ENCODE measurements around the gene RGSL1. TPM values are rescaled to one million over a fixed set of nuclear protein-coding genes. Genes with fewer than 3 reads are reported as not detected.
A peak's percentile ranks its signal among the peaks of the same experiment; 100 is the strongest.

Gene RGSL1
- total RNA-seq, 5 donors from 2014 or later (not counting 1 experiment from before 2014, with no cell fraction given): not detected

DNA sequence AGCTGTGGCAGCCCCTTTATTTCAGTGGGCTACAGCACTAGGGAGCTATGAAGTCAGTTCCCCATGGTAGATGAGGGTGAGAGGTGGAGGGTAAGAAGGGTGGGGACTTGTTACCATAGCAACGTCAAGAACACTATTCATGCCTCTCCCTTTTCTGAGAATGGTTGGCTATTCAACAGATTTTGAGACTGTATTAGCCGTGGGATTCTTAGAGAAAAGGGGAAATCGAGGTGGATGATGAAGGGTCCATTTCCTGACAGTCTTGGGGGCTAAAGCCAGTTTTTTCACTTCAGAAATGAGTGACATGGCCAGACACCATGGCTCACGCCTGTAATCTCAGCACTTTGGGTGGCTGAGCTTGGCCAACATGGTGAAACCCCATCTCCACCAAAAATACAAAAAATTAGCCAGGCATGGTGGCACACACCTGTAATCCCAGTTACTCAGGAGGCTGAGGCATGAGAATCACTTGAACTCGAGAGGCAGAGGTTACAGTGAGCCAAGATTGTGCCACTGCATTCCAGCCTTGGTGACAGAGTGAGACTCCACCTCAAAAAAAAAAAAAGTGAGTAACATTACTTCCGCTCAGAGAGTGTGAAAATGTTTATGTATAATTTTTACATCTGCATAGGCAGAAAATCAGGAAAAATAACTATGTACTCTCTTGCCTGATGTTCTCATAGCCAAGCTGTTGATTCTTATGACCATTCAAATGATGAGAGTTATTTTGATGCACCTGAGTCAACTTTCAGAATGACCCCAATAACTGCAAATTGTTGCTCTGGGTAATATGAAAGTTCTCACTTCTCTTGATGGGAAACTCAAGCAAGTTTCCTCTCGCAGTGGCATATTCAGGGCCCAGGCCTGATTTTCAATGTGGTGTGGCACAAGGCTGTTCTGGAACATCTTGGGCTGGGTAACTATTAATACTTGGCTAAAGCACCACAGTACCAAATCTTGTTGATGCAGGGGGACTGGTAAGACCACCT lies 23.2 kb upstream of the RGSL1 start:
- Histone ChIP-seq H3K36me3 (ENCODE audit: control insufficient read depth in 2 of 2, extremely low read depth in 1 of 2, insufficient read depth in 1 of 2, low read length in 1 of 2) (no peaks in the 10 kb centered on the region), H3K27ac (ENCODE audit: low read length) (peak overlapping the region; percentile 64), H3K4me3 (ENCODE audit: control insufficient read depth in 1 of 2, extremely low read depth in 1 of 2, low read length in 1 of 2) (no peak overlapping the region), H3K27me3 (replicated peaks in 1 of 2; ENCODE audit: control insufficient read depth in 2 of 2, extremely low read depth in 1 of 2, insufficient read depth in 2 of 2, low read length in 1 of 2) (peaks cover 0 to 3% of the 10 kb centered on the region in 2 experiments), H3K9me3 (no peaks in the 10 kb centered on the region), H3K4me1 (ENCODE audit: control insufficient read depth in 1 of 2, extremely low read depth in 1 of 2, insufficient read depth in 2 of 2, low read length in 2 of 2) (peaks cover 4 to 27% of the 10 kb centered on the region in 2 experiments)
- POLR2A ChIA-PET: no interaction called here
- Mint-ChIP-seq H3K27me3 (peaks cover 2 to 11% of the 10 kb centered on the region in 2 donors), H3K4me3 (no peak overlapping the region), H3K36me3 (no peaks in the 10 kb centered on the region), H3K27ac (no peak overlapping the region), H3K9me3 (no peaks in the 10 kb centered on the region), H3K4me1 (peaks cover 13 to 22% (median 14%) of the 10 kb centered on the region in 3 donors)
- CTCF ChIA-PET: interaction anchor here in 1 of 2 donors (0.6 kb wide), 1 partner anchor 363 kb away, joined by 3 read pairs; no protein-coding TSS in a partner anchor
- 60% methylated on average over 1 of the region's 7 CpGs for WGBS (ENCODE audit: insufficient coverage)
- peak in 1 of 35 experiments; percentile 14 for DNase-seq
- ATAC-seq (replicated peaks in 1 of 4): no peak

GRCh38 chr1:182428043-182428442 lies 21.9 kb upstream of the RGSL1 start:
- H3K4me3 Mint-ChIP-seq: no peak overlapping the region

DNA sequence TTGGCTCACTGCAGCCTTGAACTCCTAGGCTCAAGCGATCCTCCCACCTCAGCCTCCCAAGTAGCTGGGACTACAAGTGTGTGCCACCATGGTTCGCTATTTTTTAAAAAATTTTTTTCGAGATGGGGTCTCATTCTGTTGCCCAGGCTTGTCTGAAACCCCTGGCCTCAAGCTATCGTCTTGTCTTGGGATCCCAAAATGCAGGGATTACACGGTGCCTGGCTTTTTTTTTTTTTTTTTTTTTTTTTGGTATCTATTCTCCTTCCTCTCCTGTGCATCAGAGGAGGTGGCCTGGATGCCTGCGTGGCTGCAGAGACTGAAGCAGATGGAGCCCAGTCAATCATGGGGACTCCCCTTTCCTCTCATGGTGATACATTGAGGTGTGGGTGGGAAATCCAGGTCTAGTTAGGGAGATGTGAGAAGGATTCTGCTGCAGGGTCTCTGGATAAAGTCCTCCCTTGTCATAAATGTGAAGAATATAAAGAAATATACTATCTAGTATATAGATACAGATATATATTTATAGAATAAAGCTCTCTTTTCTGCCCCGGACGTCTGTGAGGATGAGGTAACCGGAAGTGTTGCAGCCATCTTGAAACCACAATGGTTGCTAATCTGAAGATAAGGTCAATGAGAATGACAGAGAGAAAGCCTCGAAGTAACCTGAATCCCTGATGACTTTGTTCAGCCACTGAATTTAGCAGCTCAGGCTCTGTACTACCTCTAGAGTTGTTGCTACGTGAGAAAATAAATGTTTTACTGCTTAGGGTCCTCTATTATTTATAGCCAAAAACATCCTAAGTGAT lies 19.5 kb upstream of the RGSL1 start:
- Mint-ChIP-seq H3K9me3 (no peaks in the 10 kb centered on the region), H3K27ac (no peak overlapping the region), H3K4me3 (no peak overlapping the region), H3K27me3 (no peaks in the 10 kb centered on the region), H3K36me3 (no peaks in the 10 kb centered on the region), H3K4me1 (peaks cover 13 to 22% (median 14%) of the 10 kb centered on the region in 3 donors)
- H3K27me3 ChIP-seq (replicated peaks in 1 of 2; ENCODE audit: control insufficient read depth in 2 of 2, extremely low read depth in 1 of 2, insufficient read depth in 2 of 2, low read length in 1 of 2): no peaks in the 10 kb centered on the region
- peaks cover 4 to 27% of the 10 kb centered on the region in 2 experiments for H3K4me1 ChIP-seq (ENCODE audit: control insufficient read depth in 1 of 2, extremely low read depth in 1 of 2, insufficient read depth in 2 of 2, low read length in 2 of 2)
- no peak overlapping the region for H3K27ac ChIP-seq (ENCODE audit: low read length)
- no peak overlapping the region for H3K4me3 ChIP-seq (ENCODE audit: control insufficient read depth in 1 of 2, extremely low read depth in 1 of 2, low read length in 1 of 2)
- ATAC-seq (replicated peaks in 1 of 4) (peak; percentile 65 to 76 (median 74)), DNase-seq (peak in 25 of 35 experiments; percentile 2 to 59 (median 22))
- H3K36me3 ChIP-seq (ENCODE audit: control insufficient read depth in 2 of 2, extremely low read depth in 1 of 2, insufficient read depth in 1 of 2, low read length in 1 of 2): no peaks in the 10 kb centered on the region
- ChIA-PET CTCF (interaction anchor here (0.5 to 0.6 kb wide), 3 partner anchors 29 to 36 kb away, joined by 3 to 4 read pairs (median 3); no protein-coding TSS in a partner anchor), POLR2A (no interaction called here)
- 89% methylated on average over 3 of the region's 11 CpGs for WGBS (ENCODE audit: insufficient coverage)
- no peaks in the 10 kb centered on the region for H3K9me3 ChIP-seq

More at GRCh38 chr1:182428043-182428442, 21.9 kb upstream of the RGSL1 start:
- Histone ChIP-seq H3K4me1 (ENCODE audit: control insufficient read depth in 1 of 2, extremely low read depth in 1 of 2, insufficient read depth in 2 of 2, low read length in 2 of 2) (peaks cover 4 to 27% of the 10 kb centered on the region in 2 experiments), H3K36me3 (ENCODE audit: control insufficient read depth in 2 of 2, extremely low read depth in 1 of 2, insufficient read depth in 1 of 2, low read length in 1 of 2) (no peaks in the 10 kb centered on the region), H3K27ac (ENCODE audit: low read length) (no peak overlapping the region), H3K27me3 (replicated peaks in 1 of 2; ENCODE audit: control insufficient read depth in 2 of 2, extremely low read depth in 1 of 2, insufficient read depth in 2 of 2, low read length in 1 of 2) (peaks cover 0 to 2% of the 10 kb centered on the region in 2 experiments), H3K9me3 (no peaks in the 10 kb centered on the region), H3K4me3 (ENCODE audit: control insufficient read depth in 1 of 2, extremely low read depth in 1 of 2, low read length in 1 of 2) (no peak overlapping the region)
- ChIA-PET CTCF (no interaction called here), POLR2A (no interaction called here)
- ATAC-seq (replicated peaks in 1 of 4) (no peak), DNase-seq (no peak)
- Mint-ChIP-seq H3K4me1 (peaks cover 13 to 22% (median 14%) of the 10 kb centered on the region in 3 donors), H3K27me3 (peaks cover 0 to 5% of the 10 kb centered on the region in 2 donors), H3K9me3 (no peaks in the 10 kb centered on the region), H3K27ac (no peak overlapping the region), H3K36me3 (no peaks in the 10 kb centered on the region)
- no CpG with 5 or more reads among the region's 2 CpGs for WGBS (ENCODE audit: insufficient coverage)

DNA sequence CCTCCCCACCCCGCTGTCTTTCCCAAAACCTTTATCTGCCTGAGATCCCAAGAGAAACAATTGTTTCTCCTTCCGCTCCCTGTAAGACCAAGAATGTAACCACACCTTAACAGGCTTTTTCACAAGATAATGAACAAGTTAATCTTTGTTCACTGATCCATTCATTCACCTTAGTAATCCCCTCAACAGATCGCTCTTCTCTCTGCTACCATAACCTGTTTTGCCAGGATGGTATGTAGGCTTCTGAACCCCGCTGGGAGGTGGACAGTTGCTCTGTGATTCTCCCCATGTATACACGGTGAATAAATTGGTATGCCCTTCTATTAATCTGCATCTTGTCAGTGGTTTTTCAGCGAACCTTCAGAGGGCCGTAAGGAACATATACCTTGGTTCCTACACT lies 18.7 kb upstream of the RGSL1 start:
- H3K4me3 ChIP-seq (ENCODE audit: control insufficient read depth in 1 of 2, extremely low read depth in 1 of 2, low read length in 1 of 2): no peak overlapping the region
- H3K4me1 Mint-ChIP-seq: peaks cover 13 to 22% (median 14%) of the 10 kb centered on the region in 3 donors
- H3K36me3 Mint-ChIP-seq: no peaks in the 10 kb centered on the region
- DNase-seq (no peak), ATAC-seq (replicated peaks in 1 of 4) (no peak)
- no peak overlapping the region for H3K27ac Mint-ChIP-seq
- H3K27ac ChIP-seq (ENCODE audit: low read length): no peak overlapping the region
- no peaks in the 10 kb centered on the region for H3K27me3 ChIP-seq (replicated peaks in 1 of 2; ENCODE audit: control insufficient read depth in 2 of 2, extremely low read depth in 1 of 2, insufficient read depth in 2 of 2, low read length in 1 of 2)
- POLR2A ChIA-PET: no interaction called here
- CTCF ChIA-PET: interaction anchor here (0.5 to 0.6 kb wide), 3 partner anchors 28 to 37 kb away, joined by 3 to 4 read pairs (median 3); no protein-coding TSS in a partner anchor
- H3K36me3 ChIP-seq (ENCODE audit: control insufficient read depth in 2 of 2, extremely low read depth in 1 of 2, insufficient read depth in 1 of 2, low read length in 1 of 2): no peaks in the 10 kb centered on the region
- peaks cover 4 to 22% of the 10 kb centered on the region in 2 experiments for H3K4me1 ChIP-seq (ENCODE audit: control insufficient read depth in 1 of 2, extremely low read depth in 1 of 2, insufficient read depth in 2 of 2, low read length in 2 of 2)
- H3K27me3 Mint-ChIP-seq: no peaks in the 10 kb centered on the region
- no peaks in the 10 kb centered on the region for H3K9me3 ChIP-seq
- 94% methylated on average over 2 of the region's 7 CpGs for WGBS (ENCODE audit: insufficient coverage)
- no peak overlapping the region for H3K4me3 Mint-ChIP-seq
- no peaks in the 10 kb centered on the region for H3K9me3 Mint-ChIP-seq

DNA sequence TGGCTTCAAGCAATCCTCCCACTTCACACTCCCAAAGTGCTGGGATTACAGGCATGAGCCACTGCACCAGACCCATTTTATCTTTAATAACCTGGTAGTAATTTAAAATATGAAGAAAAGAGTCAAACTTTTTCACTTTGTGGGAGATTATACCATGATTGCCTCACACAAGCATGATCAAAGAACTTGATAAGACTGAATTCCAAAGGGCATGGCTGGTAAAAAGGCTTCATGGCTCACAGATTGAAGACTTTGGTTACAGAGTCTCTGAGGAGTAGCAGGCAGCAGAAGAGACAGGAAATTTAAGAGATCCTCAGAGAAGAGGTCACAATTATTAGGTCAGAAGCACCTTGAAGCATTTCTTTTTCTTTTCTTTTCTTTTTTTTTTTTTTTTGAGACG lies 16.4 kb upstream of the RGSL1 start:
- no peaks in the 10 kb centered on the region for H3K36me3 ChIP-seq (ENCODE audit: control insufficient read depth in 2 of 2, extremely low read depth in 1 of 2, insufficient read depth in 1 of 2, low read length in 1 of 2)
- Mint-ChIP-seq H3K36me3 (no peaks in the 10 kb centered on the region), H3K9me3 (peaks cover 3 to 8% (median 5%) of the 10 kb centered on the region in 3 donors), H3K4me1 (peaks cover 13 to 16% (median 14%) of the 10 kb centered on the region in 3 donors), H3K27ac (no peak overlapping the region), H3K27me3 (peaks cover 5 to 13% of the 10 kb centered on the region in 2 donors), H3K4me3 (no peak overlapping the region)
- WGBS (ENCODE audit: insufficient coverage): no CpG with 5 or more reads among the region's 1 CpG
- H3K27me3 ChIP-seq (replicated peaks in 1 of 2; ENCODE audit: control insufficient read depth in 2 of 2, extremely low read depth in 1 of 2, insufficient read depth in 2 of 2, low read length in 1 of 2): no peaks in the 10 kb centered on the region
- ChIA-PET CTCF (no interaction called here), POLR2A (no interaction called here)
- DNase-seq: no peak
- H3K4me3 ChIP-seq (ENCODE audit: control insufficient read depth in 1 of 2, extremely low read depth in 1 of 2, low read length in 1 of 2): no peak overlapping the region
- H3K9me3 ChIP-seq: no peaks in the 10 kb centered on the region
- ATAC-seq (replicated peaks in 1 of 4): no peak
- H3K4me1 ChIP-seq (ENCODE audit: control insufficient read depth in 1 of 2, extremely low read depth in 1 of 2, insufficient read depth in 2 of 2, low read length in 2 of 2): peaks cover 4 to 13% of the 10 kb centered on the region in 2 experiments
- H3K27ac ChIP-seq (ENCODE audit: low read length): no peak overlapping the region

GRCh38 chr1:182438326-182438725 lies 11.6 kb upstream of the RGSL1 start:
- CTCF ChIA-PET: no interaction called here
- no peaks in the 10 kb centered on the region for H3K27me3 ChIP-seq (replicated peaks in 1 of 2; ENCODE audit: control insufficient read depth in 2 of 2, extremely low read depth in 1 of 2, insufficient read depth in 2 of 2, low read length in 1 of 2)
- 50% methylated on average over 1 of the region's 1 CpG for WGBS (ENCODE audit: insufficient coverage)
- H3K36me3 ChIP-seq (ENCODE audit: control insufficient read depth in 2 of 2, extremely low read depth in 1 of 2, insufficient read depth in 1 of 2, low read length in 1 of 2): no peaks in the 10 kb centered on the region
- no peaks in the 10 kb centered on the region for H3K9me3 ChIP-seq
- Mint-ChIP-seq H3K9me3 (peaks cover 3 to 8% (median 5%) of the 10 kb centered on the region in 3 donors), H3K27me3 (peaks cover 5 to 13% of the 10 kb centered on the region in 2 donors), H3K4me1 (no peaks in the 10 kb centered on the region), H3K27ac (no peak overlapping the region), H3K36me3 (no peaks in the 10 kb centered on the region), H3K4me3 (no peak overlapping the region)
- H3K4me1 ChIP-seq (ENCODE audit: control insufficient read depth in 1 of 2, extremely low read depth in 1 of 2, insufficient read depth in 2 of 2, low read length in 2 of 2): no peaks in the 10 kb centered on the region
- no peak for DNase-seq
- ATAC-seq (replicated peaks in 1 of 4): no peak
- no peak overlapping the region for H3K27ac ChIP-seq (ENCODE audit: low read length)
- POLR2A ChIA-PET: no interaction called here
- no peak overlapping the region for H3K4me3 ChIP-seq (ENCODE audit: control insufficient read depth in 1 of 2, extremely low read depth in 1 of 2, low read length in 1 of 2)
